ENCODE data around the gene MYO10.

DNA sequence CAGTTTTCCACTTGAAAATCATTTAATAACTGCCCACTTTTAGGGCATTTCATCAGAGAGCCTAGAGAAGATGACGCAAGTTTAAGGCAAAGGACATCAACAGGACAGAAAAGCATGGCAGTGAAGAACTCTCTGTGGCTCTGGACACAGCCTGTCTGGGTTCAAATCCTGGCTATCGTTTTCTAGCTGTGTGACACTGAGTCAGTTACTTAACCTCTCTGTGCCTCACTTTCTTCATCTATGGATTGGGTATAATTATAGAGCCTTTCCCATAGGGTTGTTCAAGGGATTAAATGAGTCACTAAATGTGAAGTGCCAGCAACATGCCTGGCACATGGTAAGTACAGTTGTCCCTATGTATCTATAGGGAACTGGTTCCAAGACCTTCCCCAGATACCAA, 6.7 kb downstream of the MYO10 start:
- TF ChIP-seq POLR2A (IDR thresholded peaks at IDR 0.05): no peak
- TF ChIP-seq, protein P1, sequence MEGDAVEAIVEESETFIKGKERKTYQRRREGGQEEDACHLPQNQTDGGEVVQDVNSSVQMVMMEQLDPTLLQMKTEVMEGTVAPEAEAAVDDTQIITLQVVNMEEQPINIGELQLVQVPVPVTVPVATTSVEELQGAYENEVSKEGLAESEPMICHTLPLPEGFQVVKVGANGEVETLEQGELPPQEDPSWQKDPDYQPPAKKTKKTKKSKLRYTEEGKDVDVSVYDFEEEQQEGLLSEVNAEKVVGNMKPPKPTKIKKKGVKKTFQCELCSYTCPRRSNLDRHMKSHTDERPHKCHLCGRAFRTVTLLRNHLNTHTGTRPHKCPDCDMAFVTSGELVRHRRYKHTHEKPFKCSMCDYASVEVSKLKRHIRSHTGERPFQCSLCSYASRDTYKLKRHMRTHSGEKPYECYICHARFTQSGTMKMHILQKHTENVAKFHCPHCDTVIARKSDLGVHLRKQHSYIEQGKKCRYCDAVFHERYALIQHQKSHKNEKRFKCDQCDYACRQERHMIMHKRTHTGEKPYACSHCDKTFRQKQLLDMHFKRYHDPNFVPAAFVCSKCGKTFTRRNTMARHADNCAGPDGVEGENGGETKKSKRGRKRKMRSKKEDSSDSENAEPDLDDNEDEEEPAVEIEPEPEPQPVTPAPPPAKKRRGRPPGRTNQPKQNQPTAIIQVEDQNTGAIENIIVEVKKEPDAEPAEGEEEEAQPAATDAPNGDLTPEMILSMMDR (IDR thresholded peaks at IDR 0.05): no peak

All from tibial nerve (tissue), 3 donors.